SHP77 treated with DMSO at 0.1 percent for 48 hours (cell line): ENCODE results near the gene IMP4.
"Not testable (repeated sequence)": the region's sequence is repeated elsewhere in the genome, so short reads cannot be mapped to it uniquely, and the experiment has no call there.

Source experiments
- DNase-seq: peaks from one replicate; lab custom pipeline; 2025; lab: John Stamatoyannopoulos, UW

The IMP4 gene, protein sequence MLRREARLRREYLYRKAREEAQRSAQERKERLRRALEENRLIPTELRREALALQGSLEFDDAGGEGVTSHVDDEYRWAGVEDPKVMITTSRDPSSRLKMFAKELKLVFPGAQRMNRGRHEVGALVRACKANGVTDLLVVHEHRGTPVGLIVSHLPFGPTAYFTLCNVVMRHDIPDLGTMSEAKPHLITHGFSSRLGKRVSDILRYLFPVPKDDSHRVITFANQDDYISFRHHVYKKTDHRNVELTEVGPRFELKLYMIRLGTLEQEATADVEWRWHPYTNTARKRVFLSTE

GRCh38 chr2:130342533-130343275, at the start of gene IMP4:
IMP4 (plus strand) TSS chr2:130342897; CDS start chr2:130342933, 36 bp downstream.
- peak; percentile 96 for DNase-seq

GRCh38 chr2:130300258-130300969, 42.3 kb upstream of the IMP4 start:
- DNase-seq: no peak

DNA sequence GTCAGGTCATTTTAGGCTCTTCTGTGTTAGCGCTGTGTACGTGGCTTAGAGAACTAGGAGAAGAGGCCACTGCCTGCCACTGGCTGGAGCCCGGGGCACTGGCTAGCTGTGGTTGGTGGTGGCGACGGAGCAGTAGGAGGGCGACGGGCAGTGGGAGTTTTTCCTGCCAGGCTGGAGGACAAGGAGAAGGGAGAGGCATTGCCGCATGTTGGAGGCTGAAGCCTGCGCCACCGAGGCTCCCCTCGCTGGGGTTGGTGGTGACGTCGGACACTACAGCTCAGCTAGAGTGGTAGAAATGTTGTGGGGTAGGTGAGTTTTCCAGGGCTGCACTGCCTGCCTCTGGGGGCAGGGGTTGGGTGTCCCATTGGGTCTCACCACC, 41.7 kb upstream of the IMP4 start:
- no peak for DNase-seq

GRCh38 chr2:130302164-130302886, 40.4 kb upstream of the IMP4 start:
- no peak for DNase-seq

DNA sequence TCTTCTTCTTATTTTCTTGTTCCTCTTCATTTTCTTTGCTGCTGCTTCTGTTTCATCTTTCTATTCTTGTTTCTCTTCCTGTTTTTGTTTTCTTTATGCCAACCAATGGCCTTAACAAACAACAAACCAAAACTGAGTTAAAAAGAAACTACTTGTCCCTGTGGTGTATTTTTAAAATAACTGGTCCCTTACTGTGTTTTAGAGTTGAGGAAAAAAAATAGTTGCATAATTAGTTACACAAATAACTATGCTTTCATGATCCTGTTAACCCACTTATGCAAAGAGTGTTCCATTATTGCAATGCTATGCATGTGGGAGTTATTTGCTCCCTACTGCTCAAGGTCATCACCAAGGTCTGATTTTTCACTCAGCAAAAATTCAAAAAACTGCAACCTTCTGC, 39.5 kb upstream of the IMP4 start:
- no peak for DNase-seq

DNA sequence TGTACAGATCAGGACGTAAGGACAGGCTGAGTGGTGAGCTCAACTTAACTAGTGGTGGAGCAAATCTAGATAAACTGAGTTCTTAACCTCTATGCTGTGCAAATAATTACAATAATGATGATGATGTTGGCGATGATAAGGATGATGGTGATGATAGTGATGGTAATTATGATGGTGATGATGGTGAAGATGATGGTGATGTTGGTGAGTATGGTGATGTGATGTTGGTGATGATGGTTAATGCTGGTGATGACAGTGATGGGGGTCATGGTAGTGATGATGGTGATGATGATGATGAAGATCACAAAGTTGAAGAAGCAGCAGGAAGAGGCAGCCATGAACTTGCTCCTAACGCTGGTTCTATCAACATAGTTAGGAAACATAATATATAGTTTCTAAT, 38.0 kb upstream of the IMP4 start:
- DNase-seq: no peak

- no peak for DNase-seq
Measured at GRCh38 chr2:130307850-130308249, 34.8 kb upstream of the IMP4 start.

GRCh38 chr2:130310881-130311280, 31.8 kb upstream of the IMP4 start:
- DNase-seq: no peak

- no peak for DNase-seq
Measured at GRCh38 chr2:130313812-130314334, 28.8 kb upstream of the IMP4 start.

DNA sequence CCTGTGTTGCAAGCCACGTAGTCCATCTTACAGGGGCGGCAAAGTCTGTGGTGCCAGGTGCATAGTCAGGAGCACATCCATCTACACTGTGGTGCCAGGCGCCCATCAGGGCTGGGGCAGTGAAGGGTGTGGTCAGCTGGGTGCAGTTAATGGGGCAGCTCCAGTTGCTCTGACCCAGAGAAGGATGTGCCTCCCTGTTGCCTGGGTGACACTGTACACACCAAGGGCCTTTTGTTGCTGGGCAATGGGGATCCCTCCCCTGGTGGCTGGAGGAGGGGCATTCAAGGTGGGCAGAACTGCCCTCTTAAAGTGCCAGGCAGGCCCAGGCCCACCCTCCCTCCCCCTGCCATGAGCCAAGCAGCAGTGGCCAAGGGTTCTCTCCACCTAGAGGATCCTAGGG, 28.3 kb upstream of the IMP4 start:
- DNase-seq: no peak

- no peak for DNase-seq
Measured at GRCh38 chr2:130316596-130316995, 26.1 kb upstream of the IMP4 start.

DNA sequence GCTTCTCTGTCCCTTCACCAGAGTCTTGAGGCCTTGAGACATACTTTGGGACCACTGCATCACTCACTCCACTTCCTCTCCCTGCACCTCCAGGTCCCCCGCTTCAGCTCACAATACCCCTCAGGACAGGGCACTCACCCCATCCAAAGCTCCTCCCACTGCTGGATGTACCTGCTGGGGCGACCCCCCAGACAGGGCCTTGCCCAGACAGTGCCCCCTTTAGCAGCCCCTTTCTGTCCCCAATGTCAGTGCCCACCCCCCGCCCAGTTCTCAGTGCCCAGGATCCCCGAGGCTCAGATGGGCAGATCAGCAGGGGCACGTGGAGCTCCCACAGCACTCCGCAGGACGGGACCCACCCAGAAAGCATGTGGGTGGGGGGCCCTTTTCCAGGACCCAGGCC, 23.8 kb upstream of the IMP4 start:
- DNase-seq: no peak

DNA sequence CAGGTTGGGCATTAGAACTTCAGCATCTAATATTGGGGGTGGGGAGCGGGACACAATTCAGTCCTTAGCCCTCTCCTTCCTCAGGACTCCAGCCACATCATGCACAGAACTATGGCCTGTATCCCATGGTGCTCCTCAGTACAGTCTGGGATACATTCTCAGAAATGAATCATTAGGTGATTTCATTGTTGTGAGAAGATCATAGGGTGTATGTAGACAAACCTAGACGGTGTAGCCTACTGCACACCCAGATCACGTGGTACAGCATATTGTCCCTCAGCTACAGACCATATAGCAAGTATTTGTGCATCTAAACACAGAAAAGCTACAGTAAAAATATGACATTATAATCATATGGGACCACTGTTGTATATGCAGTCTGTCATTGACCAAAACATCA, 23.2 kb upstream of the IMP4 start:
- DNase-seq: no peak

DNA sequence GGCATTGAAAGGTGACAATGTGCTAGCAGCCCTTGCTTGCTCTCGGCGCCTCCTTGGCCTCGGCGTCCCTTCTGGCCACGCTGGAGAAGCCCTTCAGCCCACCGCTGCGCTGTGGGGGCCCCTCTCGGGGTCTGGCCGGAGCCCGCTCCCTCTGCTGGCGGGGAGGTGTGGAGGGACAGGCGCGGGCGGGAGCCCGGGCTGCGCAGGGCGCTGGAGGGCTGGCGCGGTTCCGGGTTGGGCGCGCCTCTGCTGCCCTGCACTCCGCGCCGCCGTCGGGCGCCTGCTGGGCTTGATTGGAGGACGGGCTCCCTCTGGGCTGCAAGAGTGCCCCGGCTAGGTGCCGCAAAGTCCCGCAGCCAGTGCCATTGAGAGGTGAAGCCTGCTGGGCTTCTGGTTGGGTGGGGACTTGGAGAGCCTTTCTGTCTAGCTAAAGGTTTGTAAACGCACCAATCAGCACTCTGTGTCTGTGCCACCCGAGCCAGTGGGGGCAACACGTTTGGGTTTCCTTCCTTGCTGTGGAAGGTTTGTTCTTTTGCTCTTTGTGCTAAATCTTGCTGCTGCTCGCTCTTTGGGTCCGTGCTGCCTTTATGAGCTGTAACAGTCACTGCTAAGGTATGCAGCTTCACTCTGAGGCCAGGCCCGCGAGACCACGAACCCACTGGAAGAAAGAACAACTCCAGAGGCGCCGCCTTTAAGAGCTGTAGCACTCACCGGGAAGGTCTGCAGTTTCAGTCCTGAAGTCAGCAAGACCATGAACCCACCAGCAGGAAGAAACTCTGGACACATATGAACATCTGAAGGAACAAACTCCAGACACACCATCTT, 14.8 kb upstream of the IMP4 start:
- DNase-seq: no peak

GRCh38 chr2:130328710-130329109, 14.0 kb upstream of the IMP4 start:
- no peak for DNase-seq

DNA sequence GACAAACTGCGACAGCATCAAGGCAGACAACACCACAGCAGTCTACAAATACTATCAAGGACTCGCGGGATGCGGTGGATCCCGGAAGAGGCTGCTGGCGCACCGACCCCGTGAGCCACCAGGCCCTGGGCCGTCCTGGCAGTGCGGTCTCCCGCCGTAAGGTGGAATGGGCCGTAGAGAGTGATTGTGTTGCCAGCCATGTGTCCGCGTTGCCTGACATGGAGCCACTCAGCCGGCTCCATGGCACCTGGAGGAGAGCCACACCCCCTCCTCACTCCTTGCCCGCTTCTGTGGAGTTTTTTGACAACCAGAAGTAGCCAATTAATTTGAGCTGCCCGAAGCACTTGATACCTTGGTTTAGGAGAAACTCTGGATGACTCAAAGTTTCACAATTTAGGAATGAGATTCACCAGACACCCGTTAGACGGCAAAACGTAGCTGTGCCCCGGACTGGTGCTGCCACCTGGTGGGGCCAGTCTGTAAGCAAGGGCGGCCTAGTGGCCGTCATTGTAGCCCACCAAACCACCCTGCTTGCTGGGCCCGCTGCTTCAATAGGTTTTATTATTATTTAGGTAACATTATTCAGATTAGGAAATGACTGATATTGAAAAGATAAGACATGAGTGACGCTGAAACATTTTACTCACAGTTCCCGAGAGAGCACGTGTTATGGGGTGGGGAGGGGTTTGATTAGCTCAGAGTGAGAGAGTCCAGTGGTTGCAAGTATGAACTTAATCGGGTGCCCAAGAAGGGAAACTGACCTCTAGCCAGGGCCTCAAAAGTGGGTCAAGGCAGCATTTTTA, 10.2 kb upstream of the IMP4 start:
- peak; percentile 30 for DNase-seq

GRCh38 chr2:130333253-130333652, 9.4 kb upstream of the IMP4 start:
- DNase-seq: not testable (repeated sequence)

DNA sequence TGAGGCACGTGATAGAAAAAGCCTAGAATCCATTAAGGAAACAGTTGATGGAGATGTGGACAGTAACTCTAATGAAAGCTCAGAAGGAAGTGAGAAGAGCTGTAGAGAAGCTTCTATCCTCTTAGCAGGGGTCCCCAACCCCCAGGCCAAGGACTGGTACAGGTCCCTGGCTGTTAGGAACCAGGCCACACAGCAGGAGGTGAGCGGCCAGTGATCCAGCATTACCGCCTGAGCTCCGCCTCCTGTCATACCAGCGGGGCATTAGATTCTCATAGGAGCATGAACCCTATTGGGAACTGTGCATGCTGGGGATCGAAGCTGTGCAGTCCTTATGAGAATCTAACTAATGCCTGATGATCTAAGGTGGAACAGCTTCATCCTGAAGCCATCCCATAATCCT, 8.7 kb upstream of the IMP4 start:
- no peak for DNase-seq

- no peak for DNase-seq
Measured at GRCh38 chr2:130335226-130335625, 7.5 kb upstream of the IMP4 start.

- peak; percentile 58 for DNase-seq
Measured at GRCh38 chr2:130336150-130336876, 6.4 kb upstream of the IMP4 start.
